NCI-H1436 treated with DMSO at 0.1 percent for 48 hours (cell line): ENCODE data around the gene NFASC.

Experiments used
- DNase-seq: peaks from one replicate; lab custom pipeline; 2025; lab: John Stamatoyannopoulos, UW

Gene NFASC

DNA sequence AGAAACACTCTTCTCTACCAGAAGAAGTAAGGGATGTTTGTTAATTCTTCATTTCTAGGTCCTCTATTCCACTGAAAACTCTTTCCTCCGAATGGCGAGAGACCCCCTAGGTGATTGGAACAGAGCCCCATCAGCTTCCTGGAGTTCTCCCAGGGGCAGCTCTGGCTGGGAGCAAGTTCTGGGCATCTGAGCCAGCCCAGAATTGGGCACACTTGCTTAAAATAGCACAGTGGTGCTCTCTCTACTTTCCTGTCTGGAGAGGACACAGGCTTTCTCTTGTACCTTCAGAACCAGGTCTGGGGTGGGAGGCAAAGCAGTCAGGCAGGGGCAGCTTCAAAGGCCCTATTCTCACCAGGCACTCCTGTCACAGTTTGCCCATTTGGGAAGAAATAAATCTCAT is 89.2 kb downstream of the NFASC start:
- DNase-seq: no peak

DNA sequence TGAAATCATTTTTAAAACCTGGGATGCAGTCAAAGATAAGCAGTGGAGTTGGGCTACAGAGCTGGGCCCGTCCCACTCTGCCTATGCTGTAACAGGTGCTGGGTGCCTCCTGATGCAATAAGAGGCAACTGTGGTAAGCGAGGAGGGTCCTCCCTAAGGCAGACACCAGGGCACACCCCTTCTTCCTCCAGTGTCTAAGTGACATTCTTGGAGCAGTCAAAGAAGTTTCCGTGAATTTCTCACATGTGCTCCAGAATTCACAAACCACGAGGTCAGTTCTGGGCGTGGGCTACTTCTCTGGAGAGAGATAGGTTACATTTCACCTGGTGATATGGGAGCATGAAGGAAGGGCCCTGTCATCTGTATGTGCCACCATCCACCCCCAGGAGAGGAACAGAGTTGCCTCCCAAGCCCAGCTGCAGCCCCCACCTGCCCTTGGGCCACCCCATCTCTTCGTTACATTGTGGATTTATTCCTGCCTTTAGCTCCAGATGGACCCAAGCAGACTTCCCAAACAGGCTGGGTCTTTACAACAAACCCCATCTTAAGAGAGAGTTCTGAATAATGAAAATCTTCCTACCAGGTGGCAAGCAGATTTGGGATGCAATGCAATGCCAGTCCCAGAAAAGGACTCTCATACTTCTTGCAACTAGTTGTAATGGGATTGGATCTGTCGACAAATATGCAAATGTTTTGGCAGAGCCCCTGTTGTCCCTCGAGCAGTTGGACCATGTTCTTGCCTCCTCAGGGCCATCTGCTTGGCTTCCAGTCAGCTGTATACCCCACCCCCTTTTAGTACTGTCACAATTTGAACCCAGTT is 89.9 kb downstream of the NFASC start:
- DNase-seq: no peak

DNA sequence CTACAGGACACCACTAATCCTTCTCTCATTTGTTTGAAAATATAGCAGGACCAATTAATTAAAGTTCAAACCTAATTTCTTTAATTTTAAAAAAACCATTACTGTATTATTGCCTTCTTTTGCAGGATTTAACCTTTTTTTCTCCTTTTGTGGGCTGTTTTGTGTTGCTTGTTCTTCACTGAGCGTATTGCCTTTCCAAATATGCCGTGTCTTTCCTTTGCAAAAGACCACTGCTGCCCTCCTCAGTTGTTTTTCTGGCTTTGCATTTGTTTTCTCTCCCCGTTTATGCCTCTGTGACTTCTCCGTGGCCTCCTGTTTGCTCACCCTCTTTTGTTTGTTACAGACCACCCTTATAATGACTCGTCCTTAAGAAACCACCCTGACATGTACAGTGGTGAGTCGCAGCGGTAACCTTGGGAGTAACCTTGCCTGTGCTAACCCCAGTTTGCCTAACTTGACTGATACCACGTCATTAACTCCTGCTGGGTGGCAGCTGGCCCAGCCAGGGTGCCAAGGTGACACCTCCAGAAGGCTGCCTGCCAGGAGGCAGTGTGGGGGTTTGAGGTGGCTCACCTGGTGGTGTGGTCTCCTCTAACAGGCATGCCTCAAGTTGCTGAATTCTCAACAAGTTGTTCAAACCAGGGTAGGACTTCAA is 91.2 kb downstream of the NFASC start:
- DNase-seq: no peak

DNA sequence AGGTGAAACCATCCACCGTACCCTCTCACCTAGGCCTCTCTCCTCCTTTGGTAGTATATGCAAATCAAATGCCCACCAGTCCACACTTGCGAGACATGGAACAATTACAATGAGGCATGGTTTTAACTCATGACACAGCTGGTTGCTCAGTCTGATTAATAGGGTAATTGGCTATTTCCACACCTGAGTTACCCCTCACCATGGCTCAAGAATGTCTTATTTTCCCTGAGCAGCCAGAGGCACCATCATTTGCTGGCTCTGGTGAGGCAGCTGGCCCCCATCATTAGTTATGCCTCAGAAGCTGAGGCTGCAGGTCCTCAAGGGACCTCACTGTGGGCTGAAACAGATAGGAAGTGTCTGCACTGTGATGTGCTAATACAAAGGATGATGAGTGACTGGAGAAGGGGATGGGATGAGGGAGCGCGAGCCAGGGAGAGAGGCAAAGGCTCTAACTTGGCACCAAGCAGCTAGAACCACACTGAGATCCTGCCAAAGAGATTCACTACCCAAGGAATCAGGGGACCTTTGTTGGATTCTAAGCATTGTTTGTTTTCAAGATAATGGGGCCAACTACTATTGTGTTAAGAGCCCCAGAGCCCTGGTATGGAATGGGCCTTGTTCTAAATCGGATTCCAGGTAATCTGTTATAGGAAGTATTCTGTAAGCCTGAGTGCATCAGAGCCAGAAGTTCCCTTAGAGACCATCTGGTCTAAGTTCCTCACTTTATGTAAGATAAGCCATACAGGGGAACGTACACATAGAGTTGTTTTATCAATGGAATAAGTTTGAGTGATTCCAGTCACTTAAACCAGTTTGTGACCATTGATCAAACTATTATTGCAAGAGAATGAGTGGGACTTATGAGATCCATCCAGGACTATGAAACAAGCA is 92.3 kb downstream of the NFASC start:
- DNase-seq: no peak

- no peak for DNase-seq
Measured at GRCh38 chr1:204967451-204967850, 96.8 kb downstream of the NFASC start.

DNA sequence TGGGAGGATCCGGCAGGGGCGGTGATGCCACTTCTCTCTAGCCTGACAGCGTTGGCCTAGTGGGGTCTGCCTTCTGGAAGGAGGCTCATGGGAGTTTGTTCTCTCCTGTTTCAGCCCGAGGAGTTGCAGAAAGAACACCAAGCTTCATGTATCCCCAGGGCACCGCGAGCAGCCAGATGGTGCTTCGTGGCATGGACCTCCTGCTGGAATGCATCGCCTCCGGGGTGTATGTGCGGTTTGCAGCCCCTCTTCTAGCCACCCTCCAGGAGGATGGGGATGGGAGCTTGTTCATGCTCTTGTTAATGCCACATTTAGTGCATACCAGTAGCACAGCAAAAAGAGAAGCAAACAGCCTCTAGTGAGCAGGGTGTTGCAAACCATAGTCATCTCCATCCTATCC is 97.5 kb downstream of the NFASC start:
- DNase-seq: no peak

GRCh38 chr1:204968951-204969350 is 98.3 kb downstream of the NFASC start:
- no peak for DNase-seq

DNA sequence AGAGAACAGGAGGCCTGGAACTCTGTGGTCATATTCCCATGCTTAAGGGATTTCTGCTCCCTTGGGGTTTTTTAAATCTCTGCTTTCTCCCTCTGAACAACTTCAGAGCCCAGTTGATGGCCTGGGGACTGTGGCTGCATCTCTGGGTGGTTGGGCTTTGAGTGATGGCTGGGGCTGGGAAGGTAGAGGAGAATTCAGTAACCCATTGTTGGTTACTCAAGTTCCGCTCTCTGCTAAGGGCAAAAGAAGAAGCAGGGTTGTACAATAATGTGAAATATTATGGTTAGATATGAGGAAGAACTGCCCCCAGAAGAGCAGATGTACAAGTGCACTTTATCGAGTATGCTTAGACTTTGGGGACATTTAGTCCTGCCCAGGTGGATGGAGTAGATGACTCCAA is 100.3 kb downstream of the NFASC start:
- DNase-seq: no peak

DNA sequence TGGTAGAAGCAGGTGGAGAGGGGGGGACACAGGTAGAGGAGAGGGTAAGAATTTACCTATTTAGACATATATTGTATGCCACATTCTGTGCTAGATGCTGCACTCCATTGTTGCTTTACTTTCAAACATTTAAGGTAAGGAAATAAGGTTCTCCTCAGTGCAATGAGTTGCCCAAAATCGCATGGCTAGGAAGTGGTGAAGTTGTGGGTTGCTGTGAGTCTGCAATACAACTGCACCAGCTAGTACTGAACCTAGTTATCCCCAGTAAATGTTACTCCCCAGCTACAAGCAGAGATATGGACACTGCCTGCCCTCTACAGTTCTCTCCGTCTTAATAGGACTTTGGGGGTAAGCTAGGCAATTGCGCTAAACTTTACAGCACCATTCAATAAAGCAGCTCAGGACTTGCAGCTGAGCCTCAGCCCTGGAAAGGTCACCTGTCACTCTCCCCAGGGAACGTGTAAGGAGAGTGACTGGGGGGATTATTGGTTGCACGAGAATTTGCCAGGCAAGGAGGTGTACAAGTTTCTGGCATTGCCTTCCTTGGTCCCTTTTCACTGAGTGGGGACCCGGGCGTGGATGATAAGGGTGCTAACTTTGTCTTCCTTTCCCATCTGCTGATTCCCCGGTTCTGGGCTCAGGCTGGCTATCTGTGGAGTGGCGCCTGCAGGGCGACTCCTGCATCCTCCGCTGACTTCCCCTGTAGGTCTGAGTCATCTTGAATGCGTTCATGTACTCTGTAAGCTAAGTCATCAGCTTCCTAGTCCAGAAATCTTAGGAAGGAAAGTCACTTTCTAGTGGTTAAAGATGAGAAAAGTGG is 101.1 kb downstream of the NFASC start:
- DNase-seq: no peak

DNA sequence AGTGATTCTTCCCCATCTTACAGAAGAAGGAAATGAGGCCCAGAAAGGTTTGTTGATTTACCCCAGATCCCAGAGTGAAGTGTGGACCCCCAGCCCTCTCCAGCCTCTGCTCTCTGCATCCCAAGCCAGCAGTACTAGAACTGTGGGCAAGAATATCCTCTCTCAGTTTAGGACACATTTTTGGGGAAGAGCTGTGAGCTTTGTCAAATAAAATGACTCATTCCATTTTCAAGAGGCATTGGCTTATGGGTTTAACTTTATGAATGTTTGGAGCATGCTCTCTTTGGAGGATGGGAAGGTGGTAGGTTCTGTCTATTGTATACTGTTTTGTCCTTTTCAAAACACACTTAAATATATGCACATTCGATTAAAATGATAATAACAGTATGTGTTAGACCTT is 101.8 kb downstream of the NFASC start:
- no peak for DNase-seq

GRCh38 chr1:204973449-204973848 is 102.8 kb downstream of the NFASC start:
- no peak for DNase-seq

DNA sequence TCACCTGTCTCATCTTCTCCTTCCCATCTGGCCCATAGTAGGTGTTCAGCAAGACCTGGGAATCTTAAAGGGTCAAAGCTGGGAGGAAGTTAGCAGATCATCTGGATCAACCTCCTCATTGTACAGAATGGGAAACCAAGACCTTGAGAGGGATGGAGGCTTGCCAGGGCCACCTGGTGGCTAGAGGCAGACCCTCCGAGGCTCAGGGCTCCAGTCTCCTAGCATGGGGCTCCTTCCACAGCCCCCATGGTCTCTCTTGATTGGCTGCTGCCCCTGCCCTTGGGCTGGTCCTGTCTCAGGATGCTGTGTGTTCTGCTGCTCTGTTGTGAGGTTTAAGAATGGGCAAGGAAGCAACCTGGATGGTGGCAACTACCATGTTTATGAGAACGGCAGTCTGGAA is 103.7 kb downstream of the NFASC start:
- no peak for DNase-seq

- no peak for DNase-seq
Measured at GRCh38 chr1:204975021-204975420, 104.4 kb downstream of the NFASC start.

DNA sequence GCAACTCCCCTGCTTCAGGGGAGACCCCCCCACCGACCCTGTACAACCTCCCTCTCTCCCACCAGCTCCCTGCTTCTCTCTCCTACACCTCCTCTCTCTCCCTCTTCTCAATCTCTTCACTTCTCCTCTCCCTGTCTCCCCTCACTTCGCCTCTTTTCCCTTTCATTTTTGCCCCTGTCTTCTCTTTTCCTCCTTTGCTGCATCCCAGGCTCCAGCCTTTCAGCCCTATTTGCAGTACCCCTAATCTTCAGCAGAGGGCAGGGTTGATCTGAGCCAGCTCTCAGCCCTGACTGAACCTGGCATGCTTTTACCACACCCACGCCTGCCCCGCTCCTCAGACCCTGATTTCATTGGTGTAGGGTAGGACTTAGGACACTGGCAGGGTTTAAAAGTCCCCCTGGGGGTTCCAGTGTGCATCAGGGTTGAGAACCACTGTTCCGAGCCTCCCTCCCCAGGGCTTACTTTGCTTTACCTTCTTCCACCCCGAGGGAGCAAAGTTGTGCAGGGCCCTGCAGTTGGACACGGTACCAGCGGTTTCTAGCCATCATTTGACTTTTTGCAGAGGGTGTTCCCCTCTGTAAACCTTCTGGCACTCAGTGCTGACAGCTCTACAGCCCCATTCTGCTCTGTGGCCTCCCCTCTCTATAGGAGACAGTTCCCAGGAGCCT is 105.0 kb downstream of the NFASC start:
- DNase-seq: no peak

- DNase-seq: no peak
Measured at GRCh38 chr1:204976646-204977045, 106.0 kb downstream of the NFASC start.

DNA sequence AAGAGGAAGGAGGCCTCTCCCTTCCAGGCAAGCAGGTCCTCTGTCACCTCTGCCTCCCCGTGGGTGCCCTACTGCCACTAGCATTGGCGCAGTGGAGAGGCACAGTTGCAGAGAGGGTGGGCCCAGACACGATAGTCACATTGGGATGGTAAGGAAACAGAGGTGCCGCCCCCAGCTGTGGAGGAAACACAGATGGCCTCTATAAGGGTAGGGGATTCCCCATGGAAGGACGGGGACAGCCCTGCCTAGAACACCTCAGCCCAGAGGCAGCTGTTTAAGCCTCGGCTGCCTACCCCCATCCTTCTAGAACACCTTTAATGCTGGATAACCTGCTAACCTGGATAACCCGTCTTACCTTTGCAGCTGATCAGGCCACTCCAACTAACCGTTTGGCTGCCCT is 106.7 kb downstream of the NFASC start:
- no peak for DNase-seq

- no peak for DNase-seq
Measured at GRCh38 chr1:204978782-204979181, 108.1 kb downstream of the NFASC start.

- DNase-seq: no peak
Measured at GRCh38 chr1:204979306-204979705, 108.6 kb downstream of the NFASC start.

DNA sequence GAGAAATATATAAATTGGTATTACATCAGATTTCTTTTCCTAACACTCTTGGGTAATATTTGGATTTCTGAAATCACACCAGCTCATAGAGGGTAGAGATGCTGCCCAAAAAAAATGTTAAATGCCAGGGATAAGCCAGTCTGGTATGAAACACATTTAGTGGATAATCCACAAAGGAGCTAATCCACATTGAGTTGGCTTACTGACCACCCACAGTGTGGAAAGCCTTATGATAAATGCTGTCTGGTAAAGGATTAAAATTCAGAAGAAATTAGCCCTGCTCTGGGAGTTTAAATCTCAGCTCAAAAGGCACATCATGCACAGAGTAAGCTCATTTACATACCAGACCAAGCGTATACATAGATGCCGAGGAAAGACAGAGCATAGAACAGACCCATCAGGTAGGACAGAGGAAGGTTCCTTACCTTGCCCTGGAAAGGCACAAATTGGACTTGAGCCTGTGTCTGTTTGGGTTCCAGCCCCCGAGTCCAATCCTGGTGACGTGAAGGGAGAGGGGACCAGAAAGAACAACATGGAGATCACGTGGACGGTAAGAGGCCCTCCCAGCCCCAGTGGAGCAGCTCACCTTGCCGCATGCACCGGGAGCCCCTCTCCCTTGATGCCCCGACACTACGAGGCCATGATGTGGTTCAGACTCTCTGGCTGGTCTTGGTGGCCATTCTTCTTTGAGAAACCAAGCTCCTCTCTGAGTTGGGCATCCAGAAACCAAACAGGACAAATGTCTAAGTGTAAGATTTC is 109.4 kb downstream of the NFASC start:
- no peak for DNase-seq

DNA sequence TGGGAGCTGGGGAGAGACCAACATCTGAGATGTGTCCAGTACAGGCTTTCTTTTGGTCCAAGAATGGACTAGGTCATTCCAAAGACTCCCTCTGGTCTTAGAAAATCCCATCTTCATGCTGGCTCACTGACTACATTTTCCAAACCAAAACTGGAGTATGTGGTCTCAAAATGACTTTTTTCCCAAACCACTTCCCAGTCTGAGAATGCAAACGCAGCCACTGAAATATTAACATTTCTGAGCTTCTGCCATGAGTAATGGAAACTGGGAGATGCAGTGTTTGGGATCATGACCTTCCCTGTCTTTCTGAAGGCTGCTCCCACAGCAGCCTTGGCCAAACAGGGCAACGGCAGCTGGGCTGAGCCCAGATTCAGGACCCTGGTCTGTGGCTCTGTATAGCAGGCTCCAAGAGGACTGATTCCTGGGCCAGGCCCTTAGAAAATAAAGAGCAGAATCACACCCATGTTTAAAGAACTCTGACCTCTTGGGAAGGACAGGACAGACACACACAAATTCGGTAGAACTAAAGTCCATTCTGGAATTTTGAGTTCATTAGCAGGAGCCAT is 110.3 kb downstream of the NFASC start:
- no peak for DNase-seq
